Lower lobe of right lung (tissue), 2 donors: Measurements from ENCODE around the gene NRXN3. TPM values are rescaled to one million over a fixed set of nuclear protein-coding genes. Genes with fewer than 3 reads are reported as not detected.

Experiments used
- ATAC-seq, 2 donors: fragments of 200-7000 bp; cut with Tn5 transposase; one replicate each; pipeline ENCODE4 v1.9.1; 2020 to 2022; ENCODE audit warnings: mild to moderate bottlenecking in 2 of 2, moderate library complexity in 2 of 2
- DNase-seq: peaks from one replicate; pipeline ENCODE4 v3.0.0-alpha.2; 2020
- H3K27ac ChIP-seq: fragments of 200-600 bp; one replicate; pipeline ENCODE4 v1.8.0; 2022
- H3K27me3 ChIP-seq: fragments of 200-600 bp; one replicate; pipeline ENCODE4 v1.8.0; 2022; ENCODE audit warnings: low read depth
- H3K36me3 ChIP-seq: fragments of 200-600 bp; one replicate; pipeline ENCODE4 v1.8.0; 2022; ENCODE audit warnings: mild to moderate bottlenecking
- H3K4me1 ChIP-seq: fragments of 200-600 bp; one replicate; pipeline ENCODE4 v1.8.0; 2022
- H3K4me3 ChIP-seq: fragments of 200-600 bp; one replicate; pipeline ENCODE4 v1.8.0; 2022; ENCODE audit warnings: mild to moderate bottlenecking
- H3K9me3 ChIP-seq: fragments of 200-600 bp; one replicate; pipeline ENCODE4 v1.8.0; 2022
- CTCF ChIP-seq: fragments of 200-600 bp; IDR thresholded peaks from one replicate; pipeline ENCODE4 v1.8.0; 2022; ENCODE audit warnings: antibody characterized with exemption, mild to moderate bottlenecking
- intact Hi-C: fragments of 100-400 bp; cut with DNase I; formaldehyde crosslinking; loops from one replicate; pipeline ENCODE4 v1.11.0; 2022
- total RNA-seq: library from RNA; stranded (reverse); fragmentation: NEBNext Ultra II Directional; extraction: Animal tissue kit (Norgen Biotek cat#: 25700); gene quantifications from one replicate; pipeline ENCODE4 v1.2.1, GENCODE V29; 2021
- donor health status: DM: no; HTN: yes; CAD: no; lungs with severe emphysema.

The NRXN3 gene
- total RNA-seq, 1 donor from 2014 or later = 9.0 TPM

GRCh38 chr14:79562185-79562584, 1392.0 kb downstream of the NRXN3 start:
- no peak overlapping the region for H3K27ac ChIP-seq
- no peak for DNase-seq
- intact Hi-C loops = no loop called here

GRCh38 chr14:79564371-79564770, 1394.2 kb downstream of the NRXN3 start:
- ATAC-seq = no peak
- no peak for TF ChIP-seq CTCF
- intact Hi-C loops = no loop called here
- no peaks in the 10 kb centered on the region for H3K27me3 ChIP-seq
- no peak overlapping the region for H3K4me3 ChIP-seq
- no peak for DNase-seq
- no peaks in the 10 kb centered on the region for H3K4me1 ChIP-seq
- no peaks in the 10 kb centered on the region for H3K36me3 ChIP-seq
- no peaks in the 10 kb centered on the region for H3K9me3 ChIP-seq
- H3K27ac ChIP-seq = no peak overlapping the region

More at GRCh38 chr14:79562185-79562584, 1392.0 kb downstream of the NRXN3 start:
- H3K4me3 ChIP-seq = no peak overlapping the region
- H3K9me3 ChIP-seq = no peaks in the 10 kb centered on the region
- no peak for ATAC-seq
- no peaks in the 10 kb centered on the region for H3K27me3 ChIP-seq
- H3K36me3 ChIP-seq = no peaks in the 10 kb centered on the region
- TF ChIP-seq CTCF = no peak
- H3K4me1 ChIP-seq = no peaks in the 10 kb centered on the region

GRCh38 chr14:79567306-79567705, 1397.1 kb downstream of the NRXN3 start:
- Histone ChIP-seq H3K27ac (no peak overlapping the region), H3K9me3 (no peaks in the 10 kb centered on the region), H3K4me1 (no peaks in the 10 kb centered on the region), H3K27me3 (no peaks in the 10 kb centered on the region), H3K4me3 (no peak overlapping the region), H3K36me3 (no peaks in the 10 kb centered on the region)
- ATAC-seq = no peak
- intact Hi-C loops = no loop called here
- TF ChIP-seq CTCF = no peak
- DNase-seq = no peak

GRCh38 chr14:79568594-79568993, 1398.4 kb downstream of the NRXN3 start:
- Histone ChIP-seq H3K27ac (no peak overlapping the region), H3K9me3 (no peaks in the 10 kb centered on the region), H3K4me1 (no peaks in the 10 kb centered on the region), H3K27me3 (no peaks in the 10 kb centered on the region), H3K4me3 (no peak overlapping the region), H3K36me3 (no peaks in the 10 kb centered on the region)
- intact Hi-C loops = no loop called here
- DNase-seq (no peak), ATAC-seq (no peak)
- no peak for TF ChIP-seq CTCF

GRCh38 chr14:79569072-79569471, 1398.9 kb downstream of the NRXN3 start:
- Histone ChIP-seq H3K27me3 (no peaks in the 10 kb centered on the region), H3K4me1 (no peaks in the 10 kb centered on the region), H3K27ac (no peak overlapping the region), H3K36me3 (no peaks in the 10 kb centered on the region), H3K9me3 (no peaks in the 10 kb centered on the region), H3K4me3 (no peak overlapping the region)
- intact Hi-C loops = no loop called here
- DNase-seq = no peak
- no peak for ATAC-seq
- no peak for TF ChIP-seq CTCF

GRCh38 chr14:79570648-79571047, 1400.5 kb downstream of the NRXN3 start:
- no peak overlapping the region for H3K4me3 ChIP-seq
- H3K4me1 ChIP-seq = no peaks in the 10 kb centered on the region
- no peak overlapping the region for H3K27ac ChIP-seq
- no peak for TF ChIP-seq CTCF
- no peaks in the 10 kb centered on the region for H3K36me3 ChIP-seq
- intact Hi-C loops = no loop called here
- DNase-seq = no peak
- H3K27me3 ChIP-seq = no peaks in the 10 kb centered on the region
- H3K9me3 ChIP-seq = no peaks in the 10 kb centered on the region
- ATAC-seq = no peak
